ENCODE data around the gene ZNF446. TPM values are rescaled to one million over a fixed set of nuclear protein-coding genes. Genes with fewer than 3 reads are reported as not detected.

ZNF446 gene
- total RNA-seq (10 to 100 TPM in 1 of 5 donors, 1 to 10 TPM in 4; 4.6 to 26.1 (median 5.3) TPM), polyA plus RNA-seq (10 to 100 TPM in 1 of 3 donors, 1 to 10 TPM in 2; 7.1 to 13.0 (median 9.2) TPM)
- long read RNA-seq, donor 1, result 0 reads
- long read RNA-seq, donor 2, result 0 reads
- long read RNA-seq, donor 3, result 0 reads
- long read RNA-seq, donor 4, result 0 reads
- long read RNA-seq, donor 5, result 0 reads
- long read RNA-seq, donor 6, result 0 reads
- long read RNA-seq, donor 7, result 0 reads
- long read RNA-seq, donor 8, partial matches to known transcripts, result 0 of 1 reads
- long read RNA-seq, donor 8, other reads (novel, unspliced or antisense), result 0 of 1 reads
- long read RNA-seq, donor 9, result 0 reads
- long read RNA-seq, donor 10, result 0 reads

DNA sequence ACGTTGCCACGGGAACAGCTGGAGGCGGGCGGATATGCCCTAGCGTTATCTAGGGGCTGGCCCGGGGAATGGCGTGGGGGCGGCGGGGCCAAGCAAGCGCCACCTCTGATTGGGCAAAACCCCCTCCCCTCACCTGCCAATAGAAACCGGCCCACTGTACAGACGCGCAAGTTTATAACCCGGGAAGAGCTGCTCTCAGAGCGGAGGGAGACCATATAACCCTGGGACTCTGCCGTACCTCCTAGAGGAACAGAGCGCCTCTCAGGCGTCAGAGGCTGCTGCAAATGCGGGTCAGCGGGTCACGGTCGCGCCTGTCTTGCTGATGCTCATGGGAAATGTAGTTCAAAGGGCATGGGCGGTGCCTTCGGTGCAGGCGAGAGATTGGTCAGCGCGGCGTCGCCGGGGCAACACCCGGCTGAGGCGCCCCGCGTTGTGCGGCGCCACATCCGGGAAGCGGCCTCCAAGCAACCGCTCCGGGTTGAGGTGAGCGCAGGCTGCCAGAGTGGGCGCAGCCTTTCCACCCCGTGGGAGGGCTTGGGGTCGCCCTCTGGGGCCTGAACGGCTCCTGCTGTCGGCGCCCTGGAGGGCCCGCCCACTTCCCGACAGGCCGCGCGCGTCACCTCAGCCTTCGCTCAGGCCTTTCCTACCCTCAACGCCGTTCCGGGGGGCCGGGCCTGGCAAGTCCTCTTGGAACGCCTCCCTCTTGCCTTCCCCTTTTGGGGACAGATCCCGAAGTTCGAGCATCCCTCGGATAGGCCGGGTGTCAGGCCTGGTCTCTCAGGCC lies at the start of gene ZNF446:
Gene ZNF446, plus strand, starts transcription at position 639 of the 784 bp plus-strand sequence. CDS start 867 bp downstream, outside the sequence.
- TF ChIP-seq EP300 (IDR thresholded peaks at IDR 0.05) (peak; percentile 2), POLR2A (IDR thresholded peaks at IDR 0.05) (no peak), POLR2AphosphoS5 (IDR thresholded peaks at IDR 0.05) (peak; percentile 35 to 89 (median 67))
- TF ChIP-seq, protein P1, sequence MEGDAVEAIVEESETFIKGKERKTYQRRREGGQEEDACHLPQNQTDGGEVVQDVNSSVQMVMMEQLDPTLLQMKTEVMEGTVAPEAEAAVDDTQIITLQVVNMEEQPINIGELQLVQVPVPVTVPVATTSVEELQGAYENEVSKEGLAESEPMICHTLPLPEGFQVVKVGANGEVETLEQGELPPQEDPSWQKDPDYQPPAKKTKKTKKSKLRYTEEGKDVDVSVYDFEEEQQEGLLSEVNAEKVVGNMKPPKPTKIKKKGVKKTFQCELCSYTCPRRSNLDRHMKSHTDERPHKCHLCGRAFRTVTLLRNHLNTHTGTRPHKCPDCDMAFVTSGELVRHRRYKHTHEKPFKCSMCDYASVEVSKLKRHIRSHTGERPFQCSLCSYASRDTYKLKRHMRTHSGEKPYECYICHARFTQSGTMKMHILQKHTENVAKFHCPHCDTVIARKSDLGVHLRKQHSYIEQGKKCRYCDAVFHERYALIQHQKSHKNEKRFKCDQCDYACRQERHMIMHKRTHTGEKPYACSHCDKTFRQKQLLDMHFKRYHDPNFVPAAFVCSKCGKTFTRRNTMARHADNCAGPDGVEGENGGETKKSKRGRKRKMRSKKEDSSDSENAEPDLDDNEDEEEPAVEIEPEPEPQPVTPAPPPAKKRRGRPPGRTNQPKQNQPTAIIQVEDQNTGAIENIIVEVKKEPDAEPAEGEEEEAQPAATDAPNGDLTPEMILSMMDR (IDR thresholded peaks at IDR 0.05), result no peak
- Histone ChIP-seq H3K36me3 (peaks cover 24 to 61% (median 54%) of the 10 kb centered on the region in 4 donors), H3K27me3 (no peaks in the 10 kb centered on the region), H3K27ac (peak within 1 kb of the TSS; percentile 86 to 93 (median 90)), H3K4me1 (peaks cover 18 to 31% (median 23%) of the 10 kb centered on the region in 4 donors), H3K9me3 (no peaks in the 10 kb centered on the region), H3K4me3 (peak within 1 kb of the TSS; percentile 53 to 72 (median 62))
- intact Hi-C loops (cut with DNase I; ENCODE audit: low total_unique reads), result no loop called here
- DNase-seq, result peak; percentile 97 to 99
- WGBS, 5 donors, result 0 to 2% (median 0%) methylated on average over 8 to 64 of the region's 64 CpGs

DNA sequence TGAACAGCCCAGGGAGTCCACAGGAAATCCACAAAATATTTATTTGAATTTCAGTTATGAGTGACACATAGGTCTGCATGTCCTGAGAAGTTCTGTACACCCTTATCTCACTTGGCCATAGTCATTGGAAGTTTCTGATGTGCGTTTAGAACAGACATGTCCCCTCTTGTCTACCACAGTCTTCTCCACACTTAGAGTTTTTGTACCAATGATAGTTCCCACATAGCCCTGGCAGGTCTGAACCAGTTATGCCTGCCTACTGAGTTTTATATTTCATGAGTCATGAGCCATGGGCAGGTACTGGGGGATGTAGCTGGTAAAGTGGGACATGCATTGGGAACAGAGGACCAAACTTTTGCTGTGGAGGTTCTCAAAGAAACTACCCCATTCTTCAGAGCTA lies 47.5 kb upstream of the ZNF446 start:
- no peak overlapping the region for H3K4me3 ChIP-seq
- no peak overlapping the region for H3K27ac ChIP-seq
- H3K36me3 ChIP-seq, result peaks cover 3 to 53% (median 21%) of the 10 kb centered on the region in 4 donors
- DNase-seq, result no peak
- intact Hi-C loops (cut with DNase I; ENCODE audit: low total_unique reads), result no loop called here
- 70 to 97% (median 75%) methylated on average over 1 of the region's 1 CpG for WGBS, 5 donors
- H3K4me1 ChIP-seq, result no peaks in the 10 kb centered on the region
- H3K9me3 ChIP-seq, result peaks cover 51 to 99% (median 82%) of the 10 kb centered on the region in 4 donors
- TF ChIP-seq, protein P1 (IDR thresholded peaks at IDR 0.05), result no peak
- TF ChIP-seq EP300 (IDR thresholded peaks at IDR 0.05) (no peak), POLR2AphosphoS5 (IDR thresholded peaks at IDR 0.05) (no peak), POLR2A (IDR thresholded peaks at IDR 0.05) (no peak)
- H3K27me3 ChIP-seq, result no peaks in the 10 kb centered on the region

DNA sequence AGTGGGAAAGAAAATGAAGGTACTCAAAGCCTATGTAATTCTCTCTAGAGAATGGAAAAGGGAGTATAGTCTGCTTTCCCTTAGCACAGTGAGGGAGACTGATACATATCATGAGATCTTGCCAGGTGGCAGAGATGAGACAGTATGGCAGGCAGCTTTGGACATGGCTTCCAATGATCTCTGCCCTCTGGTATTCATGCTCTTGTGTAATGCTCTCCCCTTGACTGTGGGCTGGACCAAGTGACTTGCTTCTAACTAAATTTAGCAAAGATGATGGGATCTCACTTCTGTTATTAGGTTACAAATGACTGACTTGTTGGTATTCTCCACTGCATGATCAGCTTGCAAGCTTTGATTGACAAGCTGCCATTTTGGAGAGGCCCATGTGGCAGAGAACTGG lies 46.4 kb upstream of the ZNF446 start:
- DNase-seq, result no peak
- intact Hi-C loops (cut with DNase I; ENCODE audit: low total_unique reads), result no loop called here
- no peak overlapping the region for H3K27ac ChIP-seq
- no peaks in the 10 kb centered on the region for H3K4me1 ChIP-seq
- H3K9me3 ChIP-seq, result peaks cover 62 to 100% (median 92%) of the 10 kb centered on the region in 4 donors
- TF ChIP-seq POLR2AphosphoS5 (IDR thresholded peaks at IDR 0.05) (no peak), EP300 (IDR thresholded peaks at IDR 0.05) (no peak), POLR2A (IDR thresholded peaks at IDR 0.05) (no peak)
- TF ChIP-seq, protein P1 (IDR thresholded peaks at IDR 0.05), result no peak
- no peaks in the 10 kb centered on the region for H3K27me3 ChIP-seq
- H3K36me3 ChIP-seq, result peaks cover 15 to 64% (median 32%) of the 10 kb centered on the region in 4 donors
- H3K4me3 ChIP-seq, result no peak overlapping the region

DNA sequence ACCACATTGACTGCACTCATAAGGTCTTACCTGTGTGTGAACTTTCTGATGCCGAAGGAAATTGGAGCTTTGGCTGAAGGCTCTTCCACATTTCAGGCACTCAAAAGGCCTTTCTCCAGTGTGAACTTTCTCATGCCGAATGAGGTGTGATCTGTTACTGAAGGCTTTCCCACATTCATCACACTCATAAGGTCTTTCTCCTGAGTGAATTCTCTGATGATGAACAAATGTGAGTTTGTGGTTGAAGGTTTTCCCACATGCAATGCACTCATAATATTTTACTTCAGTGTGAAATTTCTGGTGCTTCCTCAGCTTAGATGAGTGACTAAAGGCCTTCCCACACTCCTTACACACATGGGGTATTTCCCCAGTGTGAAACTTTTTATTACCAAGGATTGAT lies 41.9 kb upstream of the ZNF446 start:
- Histone ChIP-seq H3K36me3 (peaks cover 37 to 92% (median 66%) of the 10 kb centered on the region in 4 donors), H3K27me3 (no peaks in the 10 kb centered on the region), H3K4me1 (peaks cover 0 to 6% (median 4%) of the 10 kb centered on the region in 4 donors), H3K9me3 (peaks cover 79 to 100% (median 99%) of the 10 kb centered on the region in 4 donors), H3K27ac (no peak overlapping the region), H3K4me3 (no peak overlapping the region)
- 89 to 98% (median 97%) methylated on average over 2 of the region's 2 CpGs for WGBS, 5 donors
- no peak for DNase-seq
- intact Hi-C loops (cut with DNase I; ENCODE audit: low total_unique reads), result no loop called here
- TF ChIP-seq EP300 (IDR thresholded peaks at IDR 0.05), result no peak
- no peak for TF ChIP-seq POLR2A (IDR thresholded peaks at IDR 0.05)
- no peak for TF ChIP-seq POLR2AphosphoS5 (IDR thresholded peaks at IDR 0.05)
- TF ChIP-seq, protein P1 (IDR thresholded peaks at IDR 0.05), result no peak
